Measurements from ENCODE around the gene GIT1.

- no peak for TF ChIP-seq POLR2A (IDR thresholded peaks at IDR 0.05)
- TF ChIP-seq, protein P1, sequence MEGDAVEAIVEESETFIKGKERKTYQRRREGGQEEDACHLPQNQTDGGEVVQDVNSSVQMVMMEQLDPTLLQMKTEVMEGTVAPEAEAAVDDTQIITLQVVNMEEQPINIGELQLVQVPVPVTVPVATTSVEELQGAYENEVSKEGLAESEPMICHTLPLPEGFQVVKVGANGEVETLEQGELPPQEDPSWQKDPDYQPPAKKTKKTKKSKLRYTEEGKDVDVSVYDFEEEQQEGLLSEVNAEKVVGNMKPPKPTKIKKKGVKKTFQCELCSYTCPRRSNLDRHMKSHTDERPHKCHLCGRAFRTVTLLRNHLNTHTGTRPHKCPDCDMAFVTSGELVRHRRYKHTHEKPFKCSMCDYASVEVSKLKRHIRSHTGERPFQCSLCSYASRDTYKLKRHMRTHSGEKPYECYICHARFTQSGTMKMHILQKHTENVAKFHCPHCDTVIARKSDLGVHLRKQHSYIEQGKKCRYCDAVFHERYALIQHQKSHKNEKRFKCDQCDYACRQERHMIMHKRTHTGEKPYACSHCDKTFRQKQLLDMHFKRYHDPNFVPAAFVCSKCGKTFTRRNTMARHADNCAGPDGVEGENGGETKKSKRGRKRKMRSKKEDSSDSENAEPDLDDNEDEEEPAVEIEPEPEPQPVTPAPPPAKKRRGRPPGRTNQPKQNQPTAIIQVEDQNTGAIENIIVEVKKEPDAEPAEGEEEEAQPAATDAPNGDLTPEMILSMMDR (IDR thresholded peaks at IDR 0.05): no peak
Measured at GRCh38 chr17:29594519-29595090, 5.2 kb upstream of the GIT1 start.

All from adrenal gland (tissue), 5 donors.